ENCODE data around the gene HSPA14.

HSPA14 gene

DNA sequence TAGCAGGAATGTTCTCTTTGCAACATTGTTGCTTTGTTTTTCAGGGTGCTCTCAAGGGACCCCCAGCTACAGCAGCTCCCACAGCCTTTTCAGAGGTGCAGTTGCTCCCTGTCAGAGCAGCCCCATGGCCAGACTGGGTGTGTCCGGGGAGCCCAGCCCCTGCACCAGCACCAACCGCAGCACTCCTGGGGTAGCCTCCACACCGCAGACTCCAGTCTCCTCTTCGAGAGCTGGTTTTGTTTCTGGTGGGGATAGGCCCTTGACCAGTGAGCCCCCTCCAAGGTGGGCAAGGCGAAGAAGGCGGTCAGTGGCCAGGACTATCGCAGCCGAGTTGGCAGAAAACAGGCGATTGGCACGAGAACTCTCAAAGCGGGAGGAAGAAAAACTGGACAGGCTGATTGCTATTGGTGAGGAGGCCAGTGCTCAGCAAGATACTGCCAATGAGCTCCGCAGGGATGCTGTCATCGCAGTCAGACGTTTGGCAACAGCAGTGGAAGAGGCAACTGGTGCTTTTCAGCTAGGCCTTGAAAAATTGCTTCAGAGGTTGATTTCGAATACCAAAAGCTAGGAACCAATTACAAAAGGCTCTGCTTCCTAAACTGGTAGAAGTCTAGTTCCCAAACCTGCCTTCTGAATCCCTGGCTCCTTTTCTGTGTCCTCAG, 5.4 kb downstream of the HSPA14 start:
- TF ChIP-seq, protein P1, sequence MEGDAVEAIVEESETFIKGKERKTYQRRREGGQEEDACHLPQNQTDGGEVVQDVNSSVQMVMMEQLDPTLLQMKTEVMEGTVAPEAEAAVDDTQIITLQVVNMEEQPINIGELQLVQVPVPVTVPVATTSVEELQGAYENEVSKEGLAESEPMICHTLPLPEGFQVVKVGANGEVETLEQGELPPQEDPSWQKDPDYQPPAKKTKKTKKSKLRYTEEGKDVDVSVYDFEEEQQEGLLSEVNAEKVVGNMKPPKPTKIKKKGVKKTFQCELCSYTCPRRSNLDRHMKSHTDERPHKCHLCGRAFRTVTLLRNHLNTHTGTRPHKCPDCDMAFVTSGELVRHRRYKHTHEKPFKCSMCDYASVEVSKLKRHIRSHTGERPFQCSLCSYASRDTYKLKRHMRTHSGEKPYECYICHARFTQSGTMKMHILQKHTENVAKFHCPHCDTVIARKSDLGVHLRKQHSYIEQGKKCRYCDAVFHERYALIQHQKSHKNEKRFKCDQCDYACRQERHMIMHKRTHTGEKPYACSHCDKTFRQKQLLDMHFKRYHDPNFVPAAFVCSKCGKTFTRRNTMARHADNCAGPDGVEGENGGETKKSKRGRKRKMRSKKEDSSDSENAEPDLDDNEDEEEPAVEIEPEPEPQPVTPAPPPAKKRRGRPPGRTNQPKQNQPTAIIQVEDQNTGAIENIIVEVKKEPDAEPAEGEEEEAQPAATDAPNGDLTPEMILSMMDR (IDR thresholded peaks at IDR 0.05; ENCODE audit: insufficient read depth, low read length, missing control alignments) = no peak
- ChIA-PET POLR2A (interaction anchor here (0.5 kb wide), 1 partner anchor 1594 kb away, joined by 4 read pairs; no protein-coding TSS in a partner anchor), CTCF (interaction anchor here (1.2 kb wide), 1 partner anchor 11 kb away, joined by 3 read pairs; no protein-coding TSS in a partner anchor)
- no peak for DNase-seq (ENCODE audit: low read depth, low spot score)
- H3K4me3 ChIP-seq (ENCODE audit: low read depth, low read length) = no peak overlapping the region

DNA sequence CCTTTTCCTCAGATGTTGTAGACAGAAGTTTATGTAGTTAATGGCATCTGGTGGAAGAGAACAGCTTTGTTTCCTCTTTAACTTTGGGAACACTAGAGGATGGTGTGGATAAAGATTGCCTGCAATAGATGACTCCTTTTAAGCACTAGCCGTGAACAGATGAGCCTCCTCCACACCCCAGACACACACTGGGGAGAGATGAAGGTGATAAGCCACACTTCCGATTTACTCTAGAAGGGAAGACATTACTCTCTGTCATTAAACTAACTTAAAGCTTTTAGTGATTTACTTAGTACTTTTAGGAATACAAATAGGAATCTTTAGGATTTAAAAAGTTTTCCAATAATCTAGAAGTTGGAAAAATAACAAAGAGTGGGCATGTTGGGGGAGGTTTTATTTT, 6.8 kb downstream of the HSPA14 start:
- TF ChIP-seq, protein P1 (IDR thresholded peaks at IDR 0.05; ENCODE audit: insufficient read depth, low read length, missing control alignments) = no peak
- H3K4me3 ChIP-seq (ENCODE audit: low read depth, low read length) = no peak overlapping the region
- ChIA-PET POLR2A (no interaction called here), CTCF (interaction anchor here (0.9 to 1.5 kb wide), 4 partner anchors 12 to 308 kb away, joined by 3 read pairs; no protein-coding TSS in a partner anchor)
- no peak for DNase-seq (ENCODE audit: low read depth, low spot score)

DNA sequence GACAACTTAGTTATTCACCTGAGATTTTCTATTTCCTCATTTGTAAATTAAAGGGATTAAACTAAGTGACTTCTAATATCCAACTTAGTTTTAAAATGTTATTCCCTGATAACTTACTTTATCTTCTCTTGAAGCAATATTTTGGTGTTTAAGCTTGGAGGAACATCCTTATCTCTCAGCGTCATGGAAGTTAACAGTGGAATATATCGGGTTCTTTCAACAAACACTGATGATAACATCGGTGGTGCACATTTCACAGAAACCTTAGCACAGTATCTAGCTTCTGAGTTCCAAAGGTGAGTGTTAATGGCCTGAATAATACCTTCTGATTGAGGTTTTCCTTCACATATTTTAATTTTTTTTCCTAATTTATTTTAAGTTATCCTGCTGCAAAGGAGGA, 14.1 kb downstream of the HSPA14 start:
- ChIA-PET CTCF (interaction anchor here (1.5 kb wide), 1 partner anchor 353 kb away, joined by 4 read pairs; no protein-coding TSS in a partner anchor), POLR2A (no interaction called here)
- no peak for DNase-seq (ENCODE audit: low read depth, low spot score)
- H3K4me3 ChIP-seq (ENCODE audit: low read depth, low read length) = no peak overlapping the region
- TF ChIP-seq, protein P1 (IDR thresholded peaks at IDR 0.05; ENCODE audit: insufficient read depth, low read length, missing control alignments) = no peak

DNA sequence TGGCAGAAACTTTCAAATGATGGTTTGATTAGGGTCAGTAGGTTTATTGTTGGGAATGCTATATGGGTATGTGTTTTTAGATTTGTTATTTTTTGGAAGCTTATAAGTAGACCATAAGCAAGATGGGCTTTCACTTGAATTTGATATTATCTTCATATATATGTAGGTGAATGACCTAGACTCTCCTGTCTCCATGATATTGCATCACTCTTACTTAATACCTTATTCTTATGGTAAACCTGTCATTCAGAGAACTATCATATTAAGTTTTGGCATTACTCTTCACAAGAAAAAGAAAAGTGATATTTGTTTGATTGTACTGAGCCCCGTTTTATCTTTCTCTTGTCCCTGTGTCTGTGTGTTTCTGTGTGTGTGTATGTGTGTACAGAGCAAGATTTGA, 17.3 kb downstream of the HSPA14 start:
- ChIA-PET POLR2A (no interaction called here), CTCF (interaction anchor here (1.4 kb wide), 1 partner anchor 12 kb away, joined by 3 read pairs; no protein-coding TSS in a partner anchor)
- TF ChIP-seq, protein P1 (IDR thresholded peaks at IDR 0.05; ENCODE audit: insufficient read depth, low read length, missing control alignments) = no peak

DNA sequence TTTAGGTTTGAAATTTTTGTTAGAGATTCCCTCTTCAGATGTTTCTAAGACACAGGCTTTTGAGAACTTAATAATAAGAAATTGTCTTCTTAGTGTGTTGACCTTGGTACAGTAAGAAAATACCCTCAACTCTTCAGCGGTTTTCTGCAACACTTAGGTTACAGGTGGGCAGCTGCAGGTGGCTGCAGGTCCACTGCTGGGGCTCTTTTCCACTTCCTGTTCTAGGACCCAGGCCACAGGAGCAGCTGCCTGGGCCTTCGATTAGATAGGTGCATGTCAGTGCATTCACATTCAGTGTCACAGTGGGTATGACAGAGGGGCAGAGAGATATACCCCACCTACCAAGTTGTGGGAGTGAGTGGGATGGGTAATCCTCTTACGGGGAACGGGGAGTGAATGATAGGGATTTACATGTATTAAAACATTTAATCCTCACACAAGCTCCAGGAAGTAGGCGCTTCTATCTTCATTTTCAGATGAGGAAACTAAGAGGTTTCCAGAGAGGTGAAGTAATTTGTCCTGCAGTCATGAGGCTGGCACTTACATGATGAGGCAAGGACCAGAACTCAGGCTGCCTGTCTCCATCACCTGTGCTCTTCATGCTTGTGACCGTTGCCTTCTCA, 20.3 kb downstream of the HSPA14 start:
- H3K4me3 ChIP-seq (ENCODE audit: low read depth, low read length) = no peak overlapping the region
- ChIA-PET CTCF (no interaction called here), POLR2A (no interaction called here)
- no peak for DNase-seq (ENCODE audit: low read depth, low spot score)
- TF ChIP-seq, protein P1 (IDR thresholded peaks at IDR 0.05; ENCODE audit: insufficient read depth, low read length, missing control alignments) = no peak

More for the DNA sequence above, 17.3 kb downstream of the HSPA14 start:
- no peak for DNase-seq (ENCODE audit: low read depth, low spot score)
- H3K4me3 ChIP-seq (ENCODE audit: low read depth, low read length) = no peak overlapping the region

DNA sequence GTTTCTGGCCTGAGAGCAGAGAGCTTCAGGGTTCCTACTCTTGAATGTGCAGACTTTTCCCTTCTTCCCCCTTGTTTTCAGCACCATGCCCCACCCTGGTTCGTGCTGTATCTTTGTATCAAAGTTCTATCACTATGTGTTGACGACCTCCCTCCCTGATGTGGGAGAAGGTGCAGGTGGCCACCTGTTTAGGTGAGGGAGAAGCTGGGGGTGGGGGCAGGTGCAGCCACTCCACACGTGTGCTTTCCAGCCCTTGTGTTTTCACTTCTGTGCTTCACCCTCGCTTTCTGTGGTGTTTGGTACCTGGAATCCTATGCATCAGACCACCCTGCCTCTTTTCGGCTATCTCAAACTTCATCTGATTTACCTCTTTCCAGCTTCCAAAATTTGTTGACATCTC, 20.9 kb downstream of the HSPA14 start:
- DNase-seq (ENCODE audit: low read depth, low spot score) = no peak
- ChIA-PET CTCF (interaction anchor here (1.4 kb wide), 1 partner anchor 247 kb away, joined by 3 read pairs; no protein-coding TSS in a partner anchor), POLR2A (interaction anchor here (1.0 kb wide), 1 partner anchor 21 kb away, joined by 3 read pairs; the partner anchor contains the start of genes CDNF, HSPA14 and MSANTD7)
- no peak overlapping the region for H3K4me3 ChIP-seq (ENCODE audit: low read depth, low read length)
- TF ChIP-seq, protein P1 (IDR thresholded peaks at IDR 0.05; ENCODE audit: insufficient read depth, low read length, missing control alignments) = no peak
